IMR-90 (cell line): ENCODE data around the gene SLC19A1.

Experiments
- CTCF ChIP-seq: conservative IDR thresholded peaks from 2 replicates; pipeline ENCODE4 v1.5.1; 2012; ENCODE audit warnings: mild to moderate bottlenecking, low read depth, low read length, improper control_type of control experiment
- POLR2A ChIP-seq: IDR thresholded peaks from 2 replicates; pipeline ENCODE4 v1.6.1; 2012; ENCODE audit warnings: mild to moderate bottlenecking, low read depth, low read length
- USF2 ChIP-seq: fragments of 150-350 bp; IDR thresholded peaks from 2 replicates; pipeline ENCODE4 v1.6.1; 2017; ENCODE audit warnings: mild to moderate bottlenecking, antibody characterized with exemption, low read length, low read depth

GRCh38 chr21:45591619-45592207 is 49.5 kb upstream of the SLC19A1 start:
- no peak for TF ChIP-seq CTCF
- TF ChIP-seq POLR2A, result no peak
- TF ChIP-seq USF2, result no peak
